COLO668 (cell line): ENCODE data around the gene KDM4D.
"Not testable (repeated sequence)": the region's sequence is repeated elsewhere in the genome, so short reads cannot be mapped to it uniquely, and the experiment has no call there.

Experiments used
- DNase-seq: peaks from one replicate; lab custom pipeline; 2025; ENCODE audit not compliant: unreplicated experiment; lab: John Stamatoyannopoulos, UW

Gene KDM4D

DNA sequence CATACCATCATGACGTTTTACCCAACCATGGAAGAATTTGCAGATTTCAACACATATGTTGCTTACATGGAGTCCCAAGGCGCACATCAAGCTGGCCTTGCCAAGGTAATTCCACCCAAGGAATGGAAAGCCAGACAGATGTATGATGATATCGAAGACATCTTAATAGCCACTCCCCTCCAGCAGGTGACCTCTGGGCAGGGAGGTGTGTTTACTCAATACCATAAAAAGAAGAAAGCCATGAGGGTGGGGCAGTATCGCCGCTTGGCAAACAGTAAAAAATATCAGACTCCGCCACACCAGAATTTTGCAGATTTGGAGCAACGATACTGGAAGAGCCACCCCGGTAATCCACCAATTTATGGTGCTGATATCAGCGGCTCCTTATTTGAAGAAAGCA lies 52.1 kb downstream of the KDM4D start:
- not testable (repeated sequence) for DNase-seq

- no peak for DNase-seq
Measured at GRCh38 chr11:95028357-95028756, 54.8 kb downstream of the KDM4D start.

GRCh38 chr11:95033051-95033450 lies 59.5 kb downstream of the KDM4D start:
- no peak for DNase-seq

- DNase-seq: no peak
Measured at GRCh38 chr11:95035316-95035715, 61.8 kb downstream of the KDM4D start.

DNA sequence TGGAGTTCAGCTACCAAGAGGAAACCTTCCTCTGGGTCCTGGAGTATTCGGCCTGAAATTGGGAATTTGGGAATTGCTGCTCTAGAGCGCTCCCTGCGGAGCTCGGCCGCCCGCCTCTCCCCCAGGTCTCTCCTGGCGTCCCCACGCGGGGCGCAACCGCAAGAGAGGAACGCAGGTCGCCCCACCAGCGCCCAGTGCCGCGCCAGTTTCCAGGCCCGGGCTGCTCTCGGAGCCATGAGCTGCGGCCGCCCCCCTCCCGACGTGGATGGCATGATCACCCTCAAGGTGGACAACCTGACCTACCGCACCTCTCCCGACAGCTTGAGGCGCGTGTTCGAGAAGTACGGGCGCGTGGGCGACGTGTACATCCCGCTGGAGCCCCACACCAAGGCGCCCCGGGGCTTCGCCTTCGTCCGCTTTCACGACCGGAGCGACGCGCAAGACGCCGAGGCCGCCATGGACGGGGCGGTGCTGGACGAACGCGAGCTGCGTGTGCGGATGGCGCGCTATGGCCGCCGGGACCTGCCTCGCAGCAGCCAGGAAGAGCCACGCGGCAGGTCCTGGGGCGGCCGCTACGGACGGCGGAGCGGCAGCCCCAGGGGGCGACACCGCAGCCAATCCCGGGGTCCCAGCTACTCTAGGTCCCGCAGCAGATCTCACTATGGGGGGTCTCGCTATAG lies 64.0 kb downstream of the KDM4D start:
- DNase-seq: not testable (repeated sequence)

GRCh38 chr11:95042239-95042638 lies 68.7 kb downstream of the KDM4D start:
- no peak for DNase-seq

DNA sequence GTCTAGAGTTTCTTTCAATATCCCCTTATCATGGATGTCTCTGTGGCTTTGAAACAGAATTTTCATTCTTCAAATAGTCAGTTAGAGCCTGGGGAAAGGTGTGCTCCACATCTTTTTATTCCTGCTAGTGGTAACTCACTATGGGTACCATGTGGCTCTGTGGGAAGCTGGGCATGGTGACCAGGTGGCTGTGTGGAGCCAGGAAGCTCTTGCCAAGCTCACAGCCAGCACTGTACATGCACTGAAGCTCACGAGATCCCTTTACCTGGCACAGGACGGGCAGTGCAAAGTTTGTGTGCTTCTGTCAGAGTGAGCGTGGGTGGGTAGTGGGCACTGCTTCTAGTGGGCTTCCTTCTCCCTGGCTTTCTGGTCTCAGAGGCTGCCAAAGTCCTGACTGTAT lies 69.4 kb downstream of the KDM4D start:
- DNase-seq: no peak

DNA sequence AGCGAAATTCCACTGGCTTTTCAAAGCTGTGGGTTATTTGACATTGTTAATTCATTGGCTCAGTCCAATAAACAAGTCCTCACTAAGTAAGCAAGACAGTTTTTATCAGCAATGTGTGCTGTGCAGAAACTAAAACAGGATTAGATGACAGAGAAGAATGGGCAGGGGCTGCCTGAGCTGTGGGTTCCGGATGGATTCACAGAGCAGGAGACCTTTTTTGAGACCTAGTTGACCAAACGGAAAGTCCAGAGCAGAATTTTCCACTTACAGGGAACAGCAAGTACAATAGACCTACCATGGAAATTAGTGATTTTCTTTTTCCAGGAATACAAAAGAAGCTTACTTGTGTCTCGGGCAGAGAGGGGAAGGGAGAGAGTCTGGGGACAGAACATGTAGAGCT lies 70.5 kb downstream of the KDM4D start:
- DNase-seq: no peak

GRCh38 chr11:95045812-95046211 lies 72.3 kb downstream of the KDM4D start:
- DNase-seq: no peak
